Measurements from ENCODE around the gene PRKRIP1.
"Not testable (repeated sequence)": the region's sequence is repeated elsewhere in the genome, so short reads cannot be mapped to it uniquely, and the experiment has no call there.

Gene PRKRIP1, protein sequence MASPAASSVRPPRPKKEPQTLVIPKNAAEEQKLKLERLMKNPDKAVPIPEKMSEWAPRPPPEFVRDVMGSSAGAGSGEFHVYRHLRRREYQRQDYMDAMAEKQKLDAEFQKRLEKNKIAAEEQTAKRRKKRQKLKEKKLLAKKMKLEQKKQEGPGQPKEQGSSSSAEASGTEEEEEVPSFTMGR

DNA sequence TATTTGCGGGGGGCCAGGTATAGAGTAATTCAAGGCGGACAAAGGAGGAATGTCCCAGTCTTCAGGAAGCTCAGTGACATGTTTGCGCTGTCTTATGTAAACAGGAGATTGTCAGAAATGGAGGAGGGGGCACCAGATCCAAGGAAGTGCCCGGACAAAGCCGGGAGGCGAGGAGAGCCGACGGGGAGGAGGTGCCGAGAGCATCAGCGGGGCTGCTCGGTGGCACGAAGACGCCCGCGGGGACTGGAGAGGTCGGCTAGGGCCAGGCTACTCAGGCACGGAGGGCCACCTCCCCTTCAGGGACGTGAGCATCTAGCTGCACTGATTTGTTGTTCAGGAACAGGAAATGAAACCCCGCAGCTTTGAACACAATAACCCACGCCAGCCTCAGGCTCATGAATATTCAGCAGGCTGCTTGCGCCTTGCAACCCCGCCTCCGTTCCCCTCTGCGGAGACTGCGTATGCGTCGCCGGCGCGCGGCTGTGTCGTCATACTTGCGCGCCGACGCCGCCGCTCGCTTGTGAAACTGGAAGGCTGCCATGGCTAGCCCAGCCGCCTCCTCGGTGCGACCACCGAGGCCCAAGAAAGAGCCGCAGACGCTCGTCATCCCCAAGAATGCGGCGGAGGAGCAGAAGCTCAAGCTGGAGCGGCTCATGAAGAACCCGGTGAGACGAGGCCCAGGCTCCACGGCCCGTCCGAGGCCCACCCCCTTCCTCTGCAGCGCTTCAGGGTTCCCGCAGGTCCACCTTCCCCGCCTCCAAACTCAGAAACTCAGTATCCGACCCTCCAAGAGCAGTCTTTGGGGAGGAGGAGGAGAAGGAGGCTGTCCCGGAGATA is at the start of gene PRKRIP1:
Gene PRKRIP1 (plus strand): TSS at position 491 of the 837 bp plus-strand sequence. CDS start 49 bp downstream, at position 540.
- peak; percentile 91 for DNase-seq

DNA sequence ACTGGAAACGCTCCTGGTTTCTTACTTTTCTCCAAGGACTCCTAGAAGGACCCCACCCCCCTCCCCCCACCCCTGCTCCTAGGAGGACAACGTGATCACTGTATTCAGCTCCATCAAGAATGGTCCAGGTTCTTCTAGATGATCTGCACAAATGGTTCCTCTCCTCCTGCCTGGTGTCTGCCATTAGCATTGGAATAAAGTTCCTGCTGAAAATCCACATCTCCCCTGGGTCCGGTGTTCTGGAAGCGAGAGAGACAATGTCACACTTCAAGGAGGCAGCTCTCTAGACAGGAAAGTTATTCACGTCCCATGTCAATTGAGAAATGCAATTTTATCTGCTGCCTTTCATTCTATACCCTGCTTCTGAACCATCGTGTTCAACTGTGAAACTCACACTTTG is 49.2 kb upstream of the PRKRIP1 start:
- not testable (repeated sequence) for DNase-seq

DNA sequence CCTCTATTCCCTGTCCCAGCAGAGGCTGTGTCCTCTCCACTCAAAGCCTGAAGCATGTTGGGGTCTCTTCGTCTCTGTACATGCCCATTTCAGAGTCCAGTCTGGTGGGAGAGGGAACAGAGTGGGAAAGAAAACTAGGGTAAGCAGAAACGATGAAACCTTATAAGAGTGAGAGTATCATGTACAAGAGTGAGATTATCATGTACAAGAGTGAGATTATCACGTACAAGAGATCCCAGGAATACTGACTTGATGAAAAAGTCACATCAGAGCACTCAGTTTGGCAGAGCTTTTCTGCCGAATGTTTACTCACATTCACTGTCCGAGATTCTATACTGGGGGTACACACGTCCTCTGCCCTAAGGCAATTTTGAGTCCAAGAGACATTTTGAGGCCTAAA is 39.8 kb upstream of the PRKRIP1 start, which contains the start of gene SPDYE6:
Gene SPDYE6 (minus strand): TSS at position 101 of the 400 bp plus-strand sequence. CDS start 421 bp downstream, outside the sequence.
- DNase-seq = not testable (repeated sequence)

DNA sequence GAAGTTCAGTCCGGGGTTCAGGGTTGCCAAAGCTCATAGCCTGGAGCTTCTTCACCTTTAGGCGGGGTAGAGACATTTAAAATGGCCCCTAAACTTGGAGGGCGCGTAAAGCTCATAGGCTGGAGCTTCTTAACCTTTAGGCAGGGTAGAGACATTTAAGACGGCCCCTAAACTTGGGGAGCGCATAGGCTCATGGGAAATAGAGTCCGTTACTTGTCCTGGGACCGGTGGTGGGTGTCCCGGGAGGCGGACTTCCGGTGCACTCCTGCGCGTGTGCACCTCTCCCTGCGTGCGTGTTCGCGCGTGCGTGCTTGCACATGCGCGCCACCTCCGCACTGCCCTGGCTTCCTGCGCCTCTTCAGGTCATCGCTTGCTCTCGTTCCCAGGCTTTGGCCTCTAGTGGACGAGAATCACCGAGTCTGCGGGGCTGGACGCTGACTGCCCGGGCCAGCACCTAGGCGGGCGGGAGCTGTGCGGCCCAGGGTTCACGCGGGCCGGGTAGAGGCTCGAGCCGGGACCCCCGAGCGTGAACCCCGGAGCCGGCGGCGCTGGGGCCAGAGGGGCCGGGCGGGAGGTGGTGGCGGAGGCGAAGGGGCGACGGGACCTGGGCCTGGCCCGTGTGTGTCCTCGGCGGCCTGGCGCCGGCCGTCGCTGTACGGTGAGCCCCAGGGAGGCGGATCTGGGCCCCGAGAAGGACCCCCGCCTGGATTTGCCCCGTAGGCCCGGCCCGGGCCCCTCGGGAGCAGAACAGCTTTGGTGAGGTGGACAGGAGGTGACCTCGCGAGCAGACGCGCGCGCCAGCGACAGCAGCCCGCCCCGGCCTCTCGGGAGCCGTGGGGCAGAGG is 32.4 kb upstream of the PRKRIP1 start:
- peak; percentile 98 for DNase-seq

DNA sequence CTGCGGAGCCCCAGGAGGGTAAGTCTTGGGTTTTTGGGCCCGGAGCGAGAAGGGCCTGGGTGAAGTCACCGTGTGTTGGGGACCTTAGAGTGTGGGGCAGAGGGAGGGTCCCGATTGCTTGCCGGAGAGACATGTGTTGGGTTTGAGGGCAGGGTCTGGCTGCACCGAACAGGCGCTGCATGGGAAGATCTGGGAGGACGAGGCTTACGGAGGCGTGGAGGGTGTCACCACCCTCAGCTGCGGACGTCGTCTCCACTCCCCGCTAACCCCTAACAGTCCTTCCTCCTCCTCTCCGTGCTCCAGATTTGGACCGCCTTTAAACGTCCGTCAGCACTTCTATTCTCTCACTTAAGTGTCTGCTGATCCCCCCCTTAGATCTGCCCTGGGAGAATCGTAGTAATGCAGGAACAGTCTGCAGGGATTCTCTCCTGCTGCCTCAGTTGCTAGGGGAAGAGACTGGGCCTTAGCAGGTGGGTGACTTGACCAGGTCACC is 31.7 kb upstream of the PRKRIP1 start:
- not testable (repeated sequence) for DNase-seq

DNA sequence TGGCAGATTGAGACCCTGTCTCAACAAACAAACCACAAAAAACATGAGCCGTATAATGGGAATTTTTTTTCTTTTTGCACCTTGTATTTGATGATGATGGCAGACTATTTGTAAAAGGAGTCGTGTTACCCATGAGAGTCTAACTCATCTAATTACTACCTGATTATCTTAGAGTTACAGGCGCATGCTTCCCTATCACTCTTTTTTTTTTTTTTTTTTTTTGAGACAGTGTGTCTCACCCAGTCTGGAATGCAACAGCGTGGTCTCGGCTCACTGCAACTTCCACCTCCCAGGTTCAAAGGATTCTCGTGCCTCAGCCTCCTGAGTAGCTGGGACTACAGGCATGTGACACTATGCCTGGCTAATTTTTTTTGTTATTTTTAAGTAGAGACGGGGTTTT is 30.8 kb upstream of the PRKRIP1 start:
- not testable (repeated sequence) for DNase-seq

DNA sequence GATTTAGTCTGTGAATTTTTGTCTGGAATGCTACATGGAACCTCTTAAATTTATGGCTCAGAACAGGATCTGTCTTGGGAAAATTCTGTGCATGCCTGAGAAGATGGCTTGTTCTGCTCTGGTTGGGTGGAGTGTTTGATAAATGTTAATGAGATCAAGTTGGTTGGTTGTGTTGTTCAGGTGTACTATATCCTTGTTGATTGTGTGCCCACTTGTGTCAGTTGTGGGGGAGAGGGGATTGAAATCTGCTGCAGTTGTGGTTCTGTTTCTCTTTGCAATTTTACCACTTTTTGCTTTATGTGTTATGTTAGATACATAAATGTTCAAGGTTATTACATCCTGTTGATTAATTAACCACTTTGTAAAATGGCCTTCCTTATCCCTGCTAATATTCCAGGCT is 26.1 kb upstream of the PRKRIP1 start:
- not testable (repeated sequence) for DNase-seq

DNA sequence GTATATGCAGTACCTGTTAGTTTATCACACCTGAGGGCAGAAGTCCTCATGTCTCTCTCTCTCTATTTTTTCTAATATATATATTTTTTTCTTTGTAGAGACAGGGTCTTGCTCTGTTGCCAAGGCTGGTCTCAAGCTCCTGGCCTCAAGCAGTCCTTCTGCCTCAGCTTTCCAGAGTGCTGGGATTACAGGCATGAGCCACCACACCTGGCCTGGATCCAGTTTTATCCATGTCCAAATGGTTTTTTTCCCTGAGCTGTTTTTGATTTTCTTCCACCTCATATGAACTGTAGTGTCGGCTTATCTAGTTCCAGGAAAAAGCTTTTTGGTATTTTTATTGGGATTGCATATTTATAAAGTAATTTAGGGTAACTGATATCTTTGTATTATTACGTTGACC is 23.4 kb upstream of the PRKRIP1 start:
- not testable (repeated sequence) for DNase-seq

DNA sequence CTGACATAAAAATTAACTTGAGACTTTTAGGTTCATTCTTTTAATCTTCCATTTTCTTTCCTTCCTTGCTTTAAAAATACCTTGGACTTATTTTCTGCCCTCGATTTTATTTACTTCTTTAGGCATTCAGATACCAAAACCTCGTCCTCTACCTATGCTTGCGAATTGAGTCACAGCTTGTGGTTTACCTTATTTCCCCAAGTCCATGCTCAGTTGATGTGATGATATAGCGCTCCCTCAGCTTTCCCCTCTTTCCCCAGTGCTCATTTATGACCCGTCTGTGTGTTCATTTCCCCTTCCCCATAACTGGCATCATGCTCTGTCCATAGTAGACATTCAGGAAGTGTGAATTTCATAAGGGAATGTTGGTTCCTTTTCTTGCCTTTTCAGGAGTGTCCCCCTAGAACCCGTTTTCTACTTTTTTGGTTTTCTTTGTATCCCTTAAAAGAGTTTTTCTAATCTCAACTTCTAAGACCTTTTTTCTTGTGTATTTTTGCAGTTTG is 19.1 kb upstream of the PRKRIP1 start:
- DNase-seq = no peak

DNA sequence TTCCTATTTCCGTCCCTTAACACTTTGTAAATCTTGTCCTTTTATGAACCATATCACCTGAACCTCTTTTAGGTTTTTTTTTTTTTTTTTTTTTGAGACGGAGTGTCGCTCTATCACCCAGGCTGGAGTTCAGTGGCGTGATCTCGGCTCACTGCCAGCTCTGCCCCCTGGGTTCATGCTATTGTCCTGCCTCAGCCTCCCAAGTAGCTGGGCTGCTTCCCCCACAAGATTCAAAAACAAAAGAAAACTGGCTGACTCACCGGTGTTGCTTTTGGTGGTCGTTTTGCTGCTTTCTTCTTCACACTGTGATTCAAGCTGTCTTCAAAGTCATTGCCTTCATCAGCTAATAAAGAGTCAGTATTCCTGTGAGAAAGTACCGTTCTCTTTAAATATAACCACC is 15.3 kb upstream of the PRKRIP1 start:
- DNase-seq = not testable (repeated sequence)

DNA sequence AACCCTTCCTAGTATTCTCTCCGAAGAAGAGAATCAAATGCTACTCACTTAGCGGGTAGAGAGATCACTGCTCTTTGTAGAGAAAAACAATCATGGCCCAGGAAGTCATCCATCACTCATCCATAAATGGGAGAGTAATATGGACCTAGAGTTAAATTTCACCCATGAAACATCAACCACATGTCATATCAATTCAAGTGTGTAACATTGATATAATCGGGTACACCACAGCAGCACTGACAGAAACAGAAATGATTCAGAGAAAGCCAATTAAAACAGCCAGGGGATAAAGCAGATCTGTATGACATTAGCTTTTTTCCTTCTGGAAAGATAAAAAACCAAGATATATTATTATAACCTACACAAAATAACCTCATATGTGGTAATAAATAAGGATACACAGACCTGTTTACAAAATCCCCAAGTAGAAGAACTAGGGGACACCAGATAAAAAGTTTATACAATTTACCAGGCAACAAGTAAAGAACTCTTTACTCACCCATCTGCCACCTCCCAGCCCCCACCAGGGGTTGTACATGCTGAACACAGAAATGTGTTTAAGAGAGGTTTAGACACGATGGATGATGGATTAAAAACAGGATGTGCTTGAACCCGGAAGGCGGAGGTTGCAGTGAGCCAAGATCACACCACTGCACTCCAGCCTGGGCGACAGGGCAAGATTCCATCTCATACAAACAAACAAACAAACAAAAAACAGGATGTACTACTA is 14.3 kb upstream of the PRKRIP1 start:
- DNase-seq = not testable (repeated sequence)

DNA sequence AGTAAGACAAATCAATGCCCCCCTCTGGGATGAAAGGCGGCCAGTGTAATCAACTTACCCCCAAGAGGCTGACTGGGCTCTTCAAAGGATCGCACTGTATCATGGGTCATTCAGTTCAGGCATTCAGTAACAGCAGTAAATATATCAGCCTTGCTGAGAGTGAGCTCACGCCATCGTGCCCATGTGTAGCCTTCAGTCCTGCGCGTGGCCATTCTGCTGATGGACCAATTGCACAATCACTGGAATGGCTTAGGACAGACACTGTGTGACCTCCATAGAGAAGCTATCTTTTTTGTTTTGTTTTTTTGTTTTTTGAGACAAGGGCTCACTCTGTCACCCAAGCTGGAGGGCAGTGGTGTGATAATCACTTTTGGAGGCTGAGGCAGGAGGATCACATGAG is 9.1 kb upstream of the PRKRIP1 start:
- no peak for DNase-seq

DNA sequence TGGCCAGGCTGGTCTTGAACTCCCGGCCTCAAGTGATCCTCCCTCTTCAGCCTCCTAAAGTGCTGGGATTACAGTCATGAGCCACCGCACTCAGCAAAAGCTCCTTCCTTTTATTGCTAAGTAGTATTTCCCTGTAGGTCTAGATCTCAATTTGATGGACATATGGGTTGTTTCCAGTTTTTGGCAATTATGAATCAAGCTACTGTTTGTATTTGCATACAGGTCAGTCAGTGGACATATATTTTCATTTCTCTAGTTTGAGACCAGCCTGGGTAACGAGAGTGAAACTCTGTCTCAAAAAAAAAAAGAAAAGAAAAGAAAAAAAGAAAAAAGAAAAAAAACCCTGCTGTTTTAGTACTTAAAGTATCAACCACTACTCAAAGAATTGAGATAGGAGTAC is 6.4 kb upstream of the PRKRIP1 start:
- no peak for DNase-seq

DNA sequence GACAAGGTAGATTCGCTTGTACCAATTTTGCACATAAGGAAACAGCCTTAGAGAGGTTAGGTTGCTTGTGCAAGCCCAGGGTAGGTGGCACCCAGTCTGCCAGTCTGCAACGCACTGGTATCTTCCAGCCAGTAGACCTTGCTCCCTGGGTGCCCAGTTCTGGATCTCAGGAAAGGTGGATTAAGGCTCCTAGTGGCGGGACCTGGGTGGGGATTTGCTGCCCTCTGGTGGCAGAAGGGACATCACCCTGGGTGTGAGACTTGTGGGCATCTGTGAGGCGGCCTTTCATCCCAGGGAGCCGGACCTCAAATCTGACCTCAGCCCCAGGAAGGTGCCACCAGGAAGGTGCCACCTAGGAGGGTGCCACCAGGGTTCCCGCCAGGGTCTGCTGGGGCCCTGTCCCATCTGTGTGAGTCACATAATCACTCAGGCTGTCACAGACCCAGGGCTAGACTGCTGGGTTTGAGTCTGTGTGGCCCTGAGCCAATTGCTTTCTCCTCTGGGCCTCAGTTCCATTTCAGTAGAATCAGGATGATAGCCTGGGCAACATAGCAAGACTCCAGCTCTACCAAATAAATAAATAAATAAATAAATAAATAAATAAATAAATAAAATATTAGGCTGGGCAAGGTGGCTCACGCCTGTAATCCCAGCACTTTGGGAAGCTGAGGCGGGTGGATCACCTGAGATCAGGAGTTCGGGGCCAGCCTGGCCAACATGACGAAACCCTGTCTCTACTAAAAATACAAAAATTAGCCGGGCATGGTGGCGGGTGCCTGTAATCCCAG is 5.3 kb upstream of the PRKRIP1 start:
- DNase-seq = peak; percentile 66

DNA sequence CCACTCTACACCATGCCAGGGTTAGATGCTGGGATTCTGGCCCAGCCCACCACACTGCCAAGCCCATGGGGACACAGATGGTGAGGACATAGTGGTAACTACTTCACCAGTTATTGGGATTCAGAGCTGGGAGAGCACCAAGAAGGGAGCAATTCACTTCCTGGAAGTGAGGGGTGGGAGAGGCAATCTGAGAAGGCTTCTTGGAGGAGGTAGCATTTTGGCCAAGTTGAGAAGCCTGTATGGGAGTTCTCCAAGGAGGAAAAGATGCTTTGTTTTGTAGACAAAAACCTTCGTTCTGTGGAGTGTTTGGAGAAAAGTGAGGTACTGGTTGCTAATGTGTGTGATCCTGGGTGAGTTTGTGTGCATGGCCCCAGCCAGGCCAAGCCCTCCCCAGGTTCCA is 3.8 kb upstream of the PRKRIP1 start:
- no peak for DNase-seq

DNA sequence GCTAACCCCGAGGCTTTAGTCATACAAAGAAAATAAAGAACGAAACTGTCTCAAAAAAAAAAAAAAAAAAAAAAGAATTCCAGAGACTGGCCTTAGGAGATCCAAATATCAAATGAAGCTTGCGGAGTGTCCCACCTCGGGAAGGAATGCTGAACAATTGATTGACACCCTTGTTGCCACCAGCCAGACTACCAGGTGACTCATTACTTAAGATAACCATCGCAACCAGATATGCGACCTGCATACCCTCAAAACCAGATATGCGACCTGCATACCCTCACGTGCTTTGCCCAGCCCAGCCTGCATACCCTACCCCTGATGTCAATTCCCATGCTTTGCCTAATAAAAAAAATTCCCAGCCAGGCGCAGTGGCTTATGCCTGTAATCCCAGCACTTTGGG is 2.7 kb upstream of the PRKRIP1 start:
- no peak for DNase-seq

DNA sequence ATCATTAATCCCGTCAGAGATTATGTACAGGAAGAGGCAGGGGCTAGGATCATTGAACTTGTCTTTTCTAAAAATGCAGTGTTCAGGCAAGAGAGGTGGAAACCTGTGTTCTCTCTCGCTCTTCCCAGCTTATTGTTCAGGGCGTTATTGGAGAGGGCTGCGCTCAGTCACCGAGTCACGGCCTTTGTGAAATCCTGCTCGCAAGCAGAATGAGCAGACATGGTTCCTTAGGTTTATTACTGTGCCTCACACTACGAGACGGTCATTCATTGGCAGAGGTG is 631 bp upstream of the PRKRIP1 start:
- no peak for DNase-seq

DNA sequence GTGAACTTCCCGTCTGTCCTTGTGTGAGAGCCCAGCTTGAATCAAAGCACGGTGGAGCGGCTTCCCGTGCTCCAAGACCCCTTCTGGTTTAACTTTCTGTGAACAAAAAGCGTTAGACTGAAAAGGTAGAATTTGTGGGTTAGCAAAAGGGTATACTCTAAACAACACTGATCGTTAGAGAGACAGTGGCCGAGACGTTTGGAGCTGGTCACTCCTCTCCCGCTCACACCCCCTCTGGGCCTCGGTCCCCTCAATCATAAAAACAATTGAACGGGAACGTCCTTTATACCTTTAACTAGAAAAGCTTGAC is 502 bp downstream of the PRKRIP1 start:
- no peak for DNase-seq

DNA sequence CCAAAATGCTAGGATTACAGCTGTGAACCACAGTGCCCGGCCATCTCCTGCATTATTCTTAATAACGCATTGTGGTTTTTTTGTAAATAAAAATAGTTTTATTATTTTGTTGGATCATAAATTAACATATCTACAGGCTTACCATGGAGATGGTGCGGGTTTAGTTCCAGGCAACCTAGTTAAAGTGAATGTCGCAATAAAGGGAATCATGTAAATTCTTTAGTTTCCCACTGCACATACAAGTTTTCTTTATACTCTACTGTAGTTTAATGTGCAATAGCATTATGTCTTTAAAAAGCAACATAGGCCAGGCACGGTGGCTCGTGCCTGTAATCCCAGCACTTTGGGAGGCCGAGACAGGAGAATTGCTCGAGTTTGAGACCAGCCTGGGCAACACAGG is 2.4 kb downstream of the PRKRIP1 start:
- no peak for DNase-seq

DNA sequence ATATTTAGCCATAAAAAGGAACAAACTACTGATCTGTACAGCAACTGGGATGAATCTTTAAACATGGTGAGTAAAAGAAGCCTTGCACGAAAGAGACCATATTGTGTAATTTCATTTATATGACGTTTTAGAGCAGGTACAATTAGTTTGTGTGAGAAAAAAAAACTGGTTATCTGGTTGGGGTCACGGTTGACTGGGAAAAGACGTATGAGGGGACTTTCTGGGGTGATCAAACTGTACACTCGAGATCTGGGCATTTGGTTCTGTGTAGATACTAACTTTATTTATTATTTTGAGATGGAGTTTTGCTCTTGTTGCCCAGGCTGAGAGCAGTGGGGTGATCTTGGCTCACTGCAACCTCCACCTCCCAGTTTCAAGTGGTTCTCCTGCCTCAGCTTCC is 4.2 kb downstream of the PRKRIP1 start:
- no peak for DNase-seq

DNA sequence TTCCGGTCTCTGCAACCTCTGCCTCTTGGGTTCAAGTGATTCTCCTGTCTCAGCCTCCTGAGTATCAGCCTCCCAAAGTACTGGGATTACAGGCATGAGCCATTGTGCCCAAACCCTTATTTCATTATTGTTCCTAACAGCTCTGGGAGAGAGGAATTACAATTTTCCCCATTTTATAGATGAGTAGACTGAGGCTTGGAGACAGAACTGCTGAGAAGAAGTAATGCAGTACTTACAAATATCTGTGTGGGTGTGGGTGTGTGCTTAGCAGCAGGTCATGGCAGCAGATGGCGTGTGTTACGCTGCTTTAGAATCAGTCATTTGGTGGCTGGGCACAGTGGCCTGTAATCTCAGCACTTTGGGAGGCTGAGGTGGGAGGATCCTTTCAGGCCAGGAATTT is 7.4 kb downstream of the PRKRIP1 start:
- no peak for DNase-seq

All from NCI-H2171 treated with DMSO at 0.1 percent for 48 hours (cell line).